HL-60/S4 (cell line): ENCODE data around the gene TRIP12.
"Not testable (repeated sequence)": the region's sequence is repeated elsewhere in the genome, so short reads cannot be mapped to it uniquely, and the experiment has no call there.

Source experiments
- in situ Hi-C: fragments of 300-500 bp; cut with MboI; formaldehyde crosslinking; loops from 2 replicates; pipeline ENCODE4 v1.14.3; 2022; ENCODE audit warnings: low sequenced_read_pairs

Gene TRIP12

DNA sequence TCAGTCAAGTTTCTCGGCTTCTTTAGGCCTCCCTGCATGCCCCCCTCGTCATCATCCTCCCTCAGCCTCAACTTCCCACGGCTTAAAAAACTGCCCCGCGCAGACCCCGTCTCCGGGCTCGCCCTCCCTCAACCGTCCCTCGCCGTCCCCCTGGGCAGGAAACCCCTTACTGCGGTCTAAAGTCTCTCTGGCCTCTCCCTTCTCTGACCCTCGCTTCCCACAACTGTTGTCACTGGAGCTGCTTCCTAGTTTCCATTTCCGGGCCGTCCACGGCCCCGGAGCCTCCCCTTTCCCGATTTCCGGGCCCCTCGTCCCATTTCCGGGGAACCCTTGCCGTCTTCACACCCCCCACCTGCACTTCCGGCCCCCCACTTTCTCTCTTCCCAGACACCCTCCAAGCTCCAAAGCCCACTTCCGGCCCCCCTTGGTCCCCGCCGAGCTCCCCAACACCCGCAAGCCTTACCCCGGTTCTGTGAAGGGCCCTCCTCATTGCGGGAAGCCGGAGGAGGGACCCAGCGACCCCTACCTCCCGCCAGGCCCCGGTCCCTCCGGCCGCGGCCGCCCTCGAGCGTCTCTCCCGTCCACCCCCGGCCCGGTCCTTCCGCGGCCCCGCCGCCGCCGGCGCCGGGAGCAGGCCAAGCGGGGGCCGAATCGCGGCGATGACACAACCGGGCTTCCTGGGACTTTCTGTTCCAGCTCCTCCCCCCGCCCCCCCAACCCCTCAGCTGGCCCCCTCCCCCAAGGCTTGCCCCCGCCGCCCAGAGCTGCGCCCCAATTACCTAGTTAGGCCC is 513 bp downstream of the TRIP12 start:
- in situ Hi-C loops: no loop called here

DNA sequence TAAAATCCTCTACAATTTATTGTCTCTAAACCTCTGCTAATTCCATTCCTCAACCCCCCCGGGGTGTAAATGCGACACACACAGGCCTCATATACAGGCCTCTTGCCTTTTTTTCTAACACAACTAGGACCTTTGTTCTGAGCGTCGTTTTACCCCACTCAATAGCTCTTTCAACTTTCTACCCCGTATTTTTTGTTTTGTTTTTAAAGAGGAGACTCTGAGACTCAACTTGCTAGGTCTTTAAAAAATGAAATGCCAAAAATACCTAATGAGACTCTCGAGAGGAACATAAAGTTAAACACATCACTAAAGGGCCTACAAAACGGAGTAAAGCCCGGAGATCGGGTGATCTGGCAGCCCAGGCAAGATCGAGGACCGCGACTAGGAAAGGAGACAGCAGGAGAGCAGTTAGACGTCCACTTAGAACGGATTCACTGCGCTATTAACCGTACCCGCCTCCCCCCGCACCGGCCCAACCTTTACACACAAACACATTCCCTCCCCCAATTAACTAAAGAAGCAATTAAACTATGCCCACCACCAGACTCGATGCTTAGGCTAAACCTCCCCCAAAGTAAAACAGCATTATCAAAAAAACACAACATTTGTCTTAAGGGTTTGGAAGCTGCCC is 1.7 kb downstream of the TRIP12 start:
- in situ Hi-C loops: no loop called here

DNA sequence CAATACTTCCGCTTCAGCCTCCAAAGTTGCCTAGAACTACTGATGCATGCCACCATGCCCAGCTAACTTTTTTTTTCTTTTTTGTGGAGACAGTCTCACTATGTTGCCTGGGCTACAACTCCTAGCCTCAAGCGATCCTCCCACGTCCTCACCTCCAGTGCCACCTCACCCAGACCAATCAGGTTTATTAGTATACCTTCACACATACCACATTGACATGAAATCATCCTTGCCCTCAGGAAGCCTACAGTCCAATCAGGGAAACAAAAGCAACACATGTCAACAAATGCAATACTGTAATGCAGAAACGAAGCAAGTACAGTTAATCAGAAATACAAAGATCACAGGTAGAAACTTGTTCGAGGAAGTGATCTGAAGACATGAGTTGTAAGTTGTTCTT is 4.0 kb downstream of the TRIP12 start:
- in situ Hi-C loops: no loop called here

GRCh38 chr2:229914171-229914570 is 7.6 kb downstream of the TRIP12 start:
- in situ Hi-C loops: no loop called here

DNA sequence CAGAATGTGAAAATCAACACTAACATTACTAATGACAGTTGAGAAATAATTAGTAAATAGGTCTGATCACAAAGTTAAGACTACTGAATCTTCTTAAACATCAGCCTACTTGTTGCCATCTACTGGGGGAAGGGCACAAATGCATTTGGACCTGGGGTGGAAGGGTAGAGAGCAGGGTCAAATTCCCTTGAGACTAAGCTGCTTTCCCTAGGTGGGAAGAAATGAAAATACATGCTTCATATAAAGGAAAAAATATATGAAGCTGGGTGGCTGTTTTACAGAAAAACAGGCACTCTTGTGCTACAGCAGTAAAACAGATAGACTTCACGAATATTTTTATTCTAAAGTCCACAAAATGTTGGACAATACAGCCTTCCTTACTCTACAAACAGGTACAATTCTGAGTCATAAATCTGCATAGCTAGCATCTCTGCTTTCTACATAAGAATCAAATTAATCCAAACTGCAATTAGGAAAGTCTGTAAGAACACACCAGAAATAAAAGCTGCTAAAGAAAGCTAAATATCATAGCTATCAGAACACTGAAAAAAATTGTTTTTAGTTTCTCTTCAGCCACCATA is 10.9 kb downstream of the TRIP12 start:
- in situ Hi-C loops: no loop called here

DNA sequence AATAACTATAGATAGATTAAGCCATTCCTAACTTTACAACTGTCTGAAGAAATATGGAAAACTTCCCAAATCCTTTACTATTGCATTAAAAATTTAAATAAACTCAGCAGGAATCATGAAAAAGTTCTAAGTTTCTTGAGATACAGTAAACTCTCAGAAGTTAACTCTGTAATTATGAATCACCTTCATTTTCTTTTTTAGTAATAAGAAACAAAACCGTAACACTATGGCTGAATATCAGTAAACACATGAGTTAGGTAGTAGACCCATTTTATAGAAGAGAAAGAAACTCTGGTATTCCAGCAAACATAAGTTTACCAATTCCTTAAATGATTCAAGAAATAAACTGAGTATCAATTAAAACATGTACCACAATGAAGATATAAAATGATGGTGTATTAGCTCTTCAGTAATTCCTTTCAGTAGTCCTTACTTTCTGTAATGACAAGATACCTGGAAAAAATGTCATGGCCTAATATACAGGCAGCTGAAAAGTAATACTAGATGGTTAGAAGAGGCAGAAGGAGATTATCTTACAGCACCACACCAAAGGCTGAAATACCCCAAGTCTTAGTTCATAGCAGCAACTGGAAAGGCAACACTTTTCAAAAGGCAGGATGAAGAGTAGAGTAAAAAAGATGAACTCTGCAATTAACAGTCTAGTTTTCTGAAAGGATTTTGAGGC is 11.5 kb downstream of the TRIP12 start:
- in situ Hi-C loops: no loop called here

GRCh38 chr2:229909090-229909489 is 12.7 kb downstream of the TRIP12 start:
- in situ Hi-C loops: no loop called here

- in situ Hi-C loops: no loop called here
These were observed 16.2 kb downstream of the TRIP12 start for GRCh38 chr2:229905601-229906000.

DNA sequence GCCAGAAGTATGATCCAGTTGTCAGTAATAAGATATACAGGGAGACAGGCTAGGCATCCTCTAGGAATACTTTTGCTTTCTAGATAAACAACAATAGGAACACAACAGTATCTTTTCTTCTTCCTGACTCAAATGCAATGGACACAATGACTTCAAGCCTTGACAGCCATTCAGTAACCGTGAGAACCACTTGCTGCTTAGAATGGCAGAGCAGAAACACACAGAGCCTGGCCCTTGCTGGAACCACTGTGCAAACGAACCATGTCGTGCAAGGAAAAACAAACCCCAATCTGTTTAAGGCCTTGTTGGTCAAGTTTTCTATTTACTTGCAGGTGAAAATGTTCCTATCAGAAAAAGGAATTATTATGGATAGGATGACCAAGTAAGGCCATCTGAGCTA is 18.8 kb downstream of the TRIP12 start:
- in situ Hi-C loops: no loop called here

- in situ Hi-C loops: no loop called here
These were observed 20.0 kb downstream of the TRIP12 start for GRCh38 chr2:229901819-229902218.

DNA sequence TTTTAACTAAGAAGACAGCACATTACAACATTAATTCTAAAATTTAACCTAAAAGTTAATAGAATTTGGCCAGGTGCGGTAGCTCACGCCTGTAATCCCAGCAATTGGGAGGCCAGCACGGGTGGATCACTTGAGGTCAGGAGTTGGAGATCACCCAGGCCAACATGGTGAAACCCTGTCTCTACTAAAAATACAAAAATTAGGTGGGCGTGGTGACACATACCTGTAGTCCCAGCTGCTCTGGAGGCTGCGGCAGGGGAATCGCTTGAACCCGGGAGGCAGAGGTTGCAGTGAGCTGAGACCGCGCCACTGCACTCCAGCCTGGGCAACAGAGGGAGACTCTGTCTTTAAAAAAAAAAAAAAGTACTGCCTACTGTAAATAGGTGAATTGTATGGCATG is 21.3 kb downstream of the TRIP12 start:
- in situ Hi-C loops: not testable (repeated sequence)

GRCh38 chr2:229900012-229900411 is 21.8 kb downstream of the TRIP12 start:
- in situ Hi-C loops: no loop called here

DNA sequence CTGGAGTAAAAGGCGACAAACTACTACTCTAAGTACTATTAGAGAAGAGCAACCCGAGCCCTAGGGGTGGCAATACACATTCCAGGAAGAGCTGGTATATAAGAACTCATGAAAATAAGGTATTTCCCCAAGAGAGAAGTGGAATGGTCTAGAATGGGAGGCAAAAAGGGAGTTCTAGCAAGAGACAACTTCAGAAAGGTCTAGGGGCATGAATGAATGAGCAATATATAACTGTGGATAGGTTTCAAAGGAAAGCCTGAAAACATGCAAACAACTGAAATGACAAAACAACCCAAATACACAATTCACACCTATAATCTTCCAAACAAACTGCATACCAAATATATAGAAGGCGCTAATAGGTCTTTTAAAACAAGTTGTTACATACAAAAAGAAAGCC is 22.2 kb downstream of the TRIP12 start:
- in situ Hi-C loops: no loop called here

- in situ Hi-C loops: no loop called here
These were observed 25.0 kb downstream of the TRIP12 start for GRCh38 chr2:229896857-229897256.

- in situ Hi-C loops: no loop called here
These were observed 32.8 kb downstream of the TRIP12 start for GRCh38 chr2:229889023-229889422.

- in situ Hi-C loops: no loop called here
These were observed 33.8 kb downstream of the TRIP12 start for GRCh38 chr2:229888031-229888430.

- in situ Hi-C loops: no loop called here
These were observed 34.4 kb downstream of the TRIP12 start for GRCh38 chr2:229887441-229887840.

DNA sequence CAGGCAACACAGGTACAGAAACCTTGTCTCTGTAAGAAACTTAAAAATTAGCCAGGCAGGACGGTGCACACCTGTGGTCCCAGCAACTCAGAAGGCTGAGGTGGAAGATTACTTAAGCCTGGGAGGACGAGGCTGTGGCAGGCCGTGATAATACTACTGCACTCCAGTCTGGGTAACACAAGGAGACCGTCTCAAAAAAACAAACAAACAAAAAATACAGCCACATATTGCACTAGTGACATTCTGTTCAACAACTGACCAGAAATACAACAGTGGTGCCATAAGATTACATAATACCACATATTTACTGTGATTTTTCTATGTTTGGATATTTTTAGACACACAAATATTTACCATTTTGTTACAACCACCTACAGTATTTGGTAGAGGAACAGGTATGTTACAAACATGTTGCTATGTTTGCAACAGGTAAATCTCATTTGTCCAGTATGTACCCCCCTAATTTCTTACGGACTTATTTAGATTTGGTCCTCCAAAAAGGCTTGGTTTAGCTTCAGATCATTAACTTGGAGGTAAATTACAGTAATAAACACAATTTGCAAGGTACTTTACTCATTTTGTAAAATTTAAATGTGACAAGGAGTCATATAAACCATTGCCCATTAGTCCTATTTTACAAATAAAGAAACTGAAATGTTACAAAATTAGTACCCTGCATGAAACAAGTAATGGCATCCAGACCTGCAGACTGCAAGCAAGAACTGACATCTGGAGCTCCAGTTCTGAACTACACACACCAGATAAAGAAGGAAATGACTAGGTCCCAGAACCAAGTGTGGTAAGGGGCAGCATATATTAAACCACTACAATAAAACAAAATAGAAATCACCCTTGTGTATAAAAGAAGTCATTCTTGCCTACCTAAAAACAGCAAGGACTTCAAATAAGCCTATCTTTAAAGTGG is 36.8 kb downstream of the TRIP12 start:
- in situ Hi-C loops: no loop called here

DNA sequence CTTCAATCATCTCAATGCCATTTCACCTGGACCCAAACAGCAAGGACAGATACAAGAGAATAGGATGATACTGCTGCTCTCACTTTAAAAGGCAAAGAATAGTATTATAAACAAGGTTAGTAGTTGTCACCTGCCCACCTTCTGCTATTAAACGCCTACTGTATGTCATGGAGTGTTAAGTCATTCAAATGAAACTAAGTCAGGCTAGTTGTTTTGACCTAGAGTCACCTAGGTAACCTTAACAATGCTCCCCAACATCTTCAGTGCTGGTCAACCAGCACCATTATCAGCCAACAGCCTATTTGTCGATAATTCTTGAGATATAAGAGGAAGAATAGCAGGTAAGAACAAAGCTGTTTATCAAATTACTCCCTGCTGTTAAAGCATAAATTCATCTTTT is 39.2 kb downstream of the TRIP12 start:
- in situ Hi-C loops: no loop called here

DNA sequence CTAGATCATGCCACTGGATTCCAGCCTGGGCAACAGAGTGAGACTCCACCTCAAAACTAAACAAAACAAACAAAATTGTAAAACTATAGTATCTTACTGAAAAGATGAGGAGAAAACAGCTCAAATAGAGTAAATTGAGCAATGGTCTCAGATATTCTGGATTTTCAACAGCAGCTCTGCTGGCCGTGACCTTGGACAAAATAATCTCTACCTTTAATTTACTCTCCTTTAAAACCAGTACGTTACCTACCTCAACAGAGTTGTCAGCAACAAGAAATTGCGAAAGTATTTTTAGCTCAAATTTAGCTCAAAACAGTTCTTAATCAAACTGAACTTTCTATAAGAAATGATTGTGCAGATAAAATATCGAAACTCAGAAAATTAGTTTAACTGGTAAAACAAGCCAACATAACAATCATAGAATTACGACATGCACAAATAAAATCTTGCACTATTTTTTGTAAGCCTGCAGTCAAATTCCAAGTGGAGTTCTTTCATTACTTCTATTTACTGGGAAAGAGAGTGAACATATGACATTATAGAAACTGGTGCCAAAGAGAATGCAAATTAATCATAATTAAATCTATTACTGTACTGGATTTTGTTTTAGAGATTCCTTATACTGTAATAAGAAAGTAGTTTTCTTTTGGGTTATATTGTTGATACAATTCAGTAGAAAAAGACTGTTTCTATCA is 40.8 kb downstream of the TRIP12 start:
- in situ Hi-C loops: no loop called here
